Stimulated activated CD4-positive, alpha-beta T cell treated with anti-CD3 and anti-CD28 coated beads, Interleukin-12 subunit alpha, Interleukin-12 subunit beta, amount 100 ng/mL, for 48 hours (primary cell): Measurements from ENCODE around the gene GOLGA8N.
"Not testable (repeated sequence)": the region's sequence is repeated elsewhere in the genome, so short reads cannot be mapped to it uniquely, and the experiment has no call there.

ENCODE experiments used
- DNase-seq, 3 donors: peaks; one replicate each; pipeline ENCODE4 v3.0.0-alpha.2; 2020; ENCODE audit warnings: low read depth in 2 of 3, low spot score in 1 of 3

Gene GOLGA8N

GRCh38 chr15:32593151-32593550 lies at the start of gene GOLGA8N:
Gene GOLGA8N, plus strand, starts transcription at chr15:32593456.
- not testable (repeated sequence) for DNase-seq

GRCh38 chr15:32543456-32543855 lies 49.8 kb upstream of the GOLGA8N start:
- not testable (repeated sequence) for DNase-seq

GRCh38 chr15:32545129-32545528 lies 48.1 kb upstream of the GOLGA8N start:
- DNase-seq: not testable (repeated sequence)

- not testable (repeated sequence) for DNase-seq
Observed at GRCh38 chr15:32554587-32554986, 38.7 kb upstream of the GOLGA8N start.

GRCh38 chr15:32562198-32562597 lies 31.1 kb upstream of the GOLGA8N start:
- not testable (repeated sequence) for DNase-seq

- DNase-seq: not testable (repeated sequence)
Observed at GRCh38 chr15:32568988-32569387, 24.3 kb upstream of the GOLGA8N start.

GRCh38 chr15:32578482-32578881 lies 14.8 kb upstream of the GOLGA8N start:
- not testable (repeated sequence) for DNase-seq

GRCh38 chr15:32585844-32586243 lies 7.4 kb upstream of the GOLGA8N start:
- DNase-seq: not testable (repeated sequence)

GRCh38 chr15:32609518-32609917 lies 16.3 kb downstream of the GOLGA8N start:
- DNase-seq: not testable (repeated sequence)

- DNase-seq: not testable (repeated sequence)
Observed at GRCh38 chr15:32610719-32611118, 17.5 kb downstream of the GOLGA8N start.

GRCh38 chr15:32614712-32615050 lies 21.4 kb downstream of the GOLGA8N start:
- DNase-seq: not testable (repeated sequence)

GRCh38 chr15:32615051-32615870 lies 22.0 kb downstream of the GOLGA8N start, which contains the start of gene ARHGAP11A:
Gene ARHGAP11A, plus strand, starts transcription at chr15:32615504. Its CDS starts 708 bp downstream, at chr15:32616212.
- peak; percentile 77 to 84 (median 82) for DNase-seq

- DNase-seq: not testable (repeated sequence)
Observed at GRCh38 chr15:32615871-32616426, 22.7 kb downstream of the GOLGA8N start.

- DNase-seq: no peak
Observed at GRCh38 chr15:32636410-32636809, 43.2 kb downstream of the GOLGA8N start.

- no peak for DNase-seq
Observed at GRCh38 chr15:32636908-32637567, 43.8 kb downstream of the GOLGA8N start.

- DNase-seq: no peak
Observed at GRCh38 chr15:32637704-32638103, 44.4 kb downstream of the GOLGA8N start.

- no peak for DNase-seq
Observed at GRCh38 chr15:32641517-32642059, 48.3 kb downstream of the GOLGA8N start, which contains the start of gene SCG5. Gene SCG5, plus strand, starts transcription at chr15:32641710. Its CDS starts 1,883 bp downstream, at chr15:32643593.

- DNase-seq: no peak
Observed at GRCh38 chr15:32642667-32643435, 49.6 kb downstream of the GOLGA8N start.

GRCh38 chr15:32643907-32644445 lies 50.7 kb downstream of the GOLGA8N start:
- DNase-seq: no peak

GRCh38 chr15:32646291-32646690 lies 53.0 kb downstream of the GOLGA8N start:
- DNase-seq: no peak
